Nucleus accumbens (tissue), 56 donors: ENCODE measurements around the gene TPP1.
A peak's percentile ranks its signal among the peaks of the same experiment; 100 is the strongest.

Experiments used
- DNase-seq, 56 donors: peaks; one replicate each; lab custom pipeline; 2025; lab: John Stamatoyannopoulos, UW

TPP1 gene

GRCh38 chr11:6648501-6648900 lies 29.3 kb upstream of the TPP1 start:
- no peak for DNase-seq

- DNase-seq = no peak
Observed at GRCh38 chr11:6647836-6648235, 28.6 kb upstream of the TPP1 start.

DNA sequence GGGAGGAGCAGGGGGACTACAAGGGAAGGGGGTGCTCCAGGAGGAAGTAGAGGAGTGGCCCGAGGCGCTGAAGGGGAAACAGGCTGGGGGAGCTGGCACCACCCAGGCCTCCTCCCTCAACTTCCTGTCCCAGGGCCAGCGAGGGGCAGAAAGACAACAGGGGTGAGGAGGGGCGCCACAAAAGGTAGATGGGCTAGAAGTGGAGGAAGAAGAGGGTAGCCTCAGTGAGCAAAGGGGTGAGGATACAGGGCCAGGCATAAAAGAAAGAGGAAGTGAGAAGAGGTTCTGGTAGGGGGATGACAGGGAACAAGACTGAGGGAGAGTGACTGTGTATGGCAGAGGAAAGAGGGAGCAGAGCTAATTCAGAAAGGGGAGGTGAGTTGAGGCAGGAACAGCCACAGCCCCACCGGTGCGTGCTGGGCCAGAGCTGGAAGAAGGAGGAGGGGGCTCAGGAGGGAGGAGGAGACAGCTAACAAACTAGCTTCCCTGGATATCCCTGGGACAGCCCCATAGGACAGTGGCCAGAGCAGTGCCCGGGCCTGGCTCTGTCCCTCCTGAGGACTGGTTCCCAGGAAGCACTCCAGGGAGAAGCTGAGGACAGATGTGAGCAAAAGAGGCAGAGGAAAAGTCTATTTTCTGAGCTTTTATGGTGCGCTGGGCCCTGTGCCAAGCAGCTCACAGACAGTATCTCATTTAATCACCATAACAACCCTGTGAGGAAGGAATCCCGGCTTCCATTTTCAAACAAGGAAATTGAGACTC lies 27.9 kb upstream of the TPP1 start:
- peak in 1 of 56 donors; percentile 13 for DNase-seq

- no peak for DNase-seq
Observed at GRCh38 chr11:6646576-6646917, 27.3 kb upstream of the TPP1 start.

- DNase-seq = no peak
Observed at GRCh38 chr11:6646071-6646470, 26.8 kb upstream of the TPP1 start.

DNA sequence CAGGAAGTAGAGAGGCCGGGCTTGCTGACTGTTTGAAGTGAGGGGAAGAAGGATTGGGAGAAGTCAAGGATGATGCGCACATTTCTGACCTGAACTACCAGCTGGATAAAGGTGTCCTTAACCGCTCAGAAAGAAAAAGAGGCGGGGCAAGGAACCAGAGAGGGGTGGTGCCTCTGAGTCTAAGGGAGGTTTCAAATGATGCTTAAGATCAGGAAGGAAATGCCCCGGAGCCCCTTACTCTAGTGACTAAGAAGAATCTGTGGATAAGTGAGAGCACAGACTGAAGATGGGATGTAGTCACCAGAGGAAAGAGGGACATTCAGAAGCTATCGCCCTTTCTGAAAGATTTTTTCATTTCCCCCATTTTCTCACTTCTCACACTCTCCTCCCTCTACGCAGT lies 23.7 kb upstream of the TPP1 start:
- DNase-seq = no peak

- DNase-seq = peak in 41 of 56 donors; percentile 22 to 78 (median 48)
Observed at GRCh38 chr11:6640985-6641701, 21.9 kb upstream of the TPP1 start.

- DNase-seq = no peak
Observed at GRCh38 chr11:6640036-6640984, 21.1 kb upstream of the TPP1 start.

DNA sequence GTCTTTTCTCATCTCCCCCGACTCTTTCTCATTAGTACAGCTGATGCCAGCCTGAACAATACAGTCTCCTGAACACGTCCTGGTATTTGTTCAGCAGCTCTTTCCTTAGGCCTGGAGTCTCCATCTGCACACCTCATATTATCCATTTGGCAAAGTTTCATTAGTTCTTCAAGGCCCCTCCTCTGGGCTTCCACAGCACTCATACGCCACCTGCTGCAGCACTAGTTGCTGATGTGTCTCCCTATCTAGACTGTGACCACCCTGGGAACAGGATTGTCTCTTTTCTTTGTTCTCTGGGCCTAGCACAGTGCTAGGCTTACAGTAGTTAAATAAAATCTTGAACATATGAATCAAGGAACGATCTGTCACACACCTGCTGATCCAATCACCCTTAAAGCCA lies 19.2 kb upstream of the TPP1 start:
- no peak for DNase-seq

DNA sequence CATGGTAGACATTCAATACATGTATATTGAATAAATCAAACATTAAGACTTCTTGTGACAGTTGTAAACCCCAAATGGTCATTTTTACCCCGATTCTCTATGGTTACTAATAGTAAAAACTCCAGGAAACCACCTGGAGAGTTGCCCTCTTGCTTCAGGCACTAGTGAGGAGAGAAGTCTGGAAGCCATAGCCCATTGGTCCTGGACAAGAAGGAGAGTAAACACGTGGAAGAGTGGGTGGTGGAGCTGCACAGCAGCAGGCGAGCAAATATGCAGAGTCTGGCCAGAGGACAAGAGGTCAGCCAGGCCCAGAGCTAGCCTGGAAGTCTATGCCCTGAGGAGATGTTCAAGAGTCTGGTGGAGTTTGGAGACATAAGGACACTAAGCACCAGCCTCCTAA lies 18.6 kb upstream of the TPP1 start:
- no peak for DNase-seq

DNA sequence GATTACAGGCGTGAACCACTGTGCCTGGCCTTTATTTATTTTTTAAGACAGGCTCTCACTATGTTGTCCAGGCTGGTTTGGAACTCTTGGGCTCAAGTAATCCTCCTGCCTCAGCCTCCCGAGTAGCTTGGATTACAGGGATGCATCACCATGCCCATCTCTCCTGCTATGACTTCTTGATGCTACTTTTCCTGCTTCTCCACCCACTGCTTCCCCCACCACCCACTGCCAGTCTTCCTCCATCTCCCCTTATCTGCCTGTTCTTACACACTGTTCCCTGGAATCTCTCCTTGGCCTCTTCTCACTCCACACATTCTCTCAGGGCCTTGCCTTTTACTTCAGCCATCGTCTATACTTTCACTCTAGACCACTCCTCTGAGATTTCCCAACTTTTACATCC lies 17.3 kb upstream of the TPP1 start:
- no peak for DNase-seq

DNA sequence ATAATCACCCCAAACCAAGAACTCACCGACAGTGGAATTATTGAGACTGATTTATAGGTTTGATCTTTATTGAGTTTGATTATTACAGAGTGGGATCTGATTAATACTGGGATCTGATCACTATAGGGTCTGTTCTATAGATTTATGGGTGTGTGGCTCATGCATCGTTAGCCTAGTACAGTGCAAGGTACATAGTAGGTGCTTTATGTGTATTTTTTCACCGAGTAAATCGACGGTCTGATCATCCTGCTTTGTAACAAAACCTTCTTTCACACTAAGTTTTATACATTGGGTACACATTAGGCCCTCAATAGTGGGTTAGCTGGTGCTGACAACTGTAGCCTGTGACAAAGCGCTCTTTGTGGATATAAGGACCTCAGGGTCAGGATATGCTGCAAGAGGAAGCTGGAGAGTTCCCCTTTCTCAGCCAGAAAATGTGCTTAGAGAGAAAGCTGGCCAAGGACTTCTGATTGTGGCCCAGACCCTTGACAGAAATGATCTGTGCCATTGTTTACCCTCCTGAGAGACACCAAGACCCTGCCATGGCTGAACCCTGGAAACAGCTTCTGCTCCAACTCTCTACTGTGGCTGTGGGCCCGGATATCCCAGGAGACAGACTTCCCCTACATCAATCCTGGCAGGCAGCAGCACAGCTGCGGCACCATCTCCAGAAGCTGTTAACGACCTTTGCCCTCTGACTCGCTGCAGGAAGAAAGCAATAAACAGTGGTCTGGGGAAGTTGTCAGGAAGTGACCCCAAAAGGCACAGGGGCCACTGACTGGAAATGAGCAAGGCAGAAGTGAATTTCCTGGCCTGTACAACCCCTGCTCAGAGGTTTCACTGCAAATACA lies 16.1 kb upstream of the TPP1 start:
- DNase-seq = peak in 47 of 56 donors; percentile 14 to 84 (median 50)

DNA sequence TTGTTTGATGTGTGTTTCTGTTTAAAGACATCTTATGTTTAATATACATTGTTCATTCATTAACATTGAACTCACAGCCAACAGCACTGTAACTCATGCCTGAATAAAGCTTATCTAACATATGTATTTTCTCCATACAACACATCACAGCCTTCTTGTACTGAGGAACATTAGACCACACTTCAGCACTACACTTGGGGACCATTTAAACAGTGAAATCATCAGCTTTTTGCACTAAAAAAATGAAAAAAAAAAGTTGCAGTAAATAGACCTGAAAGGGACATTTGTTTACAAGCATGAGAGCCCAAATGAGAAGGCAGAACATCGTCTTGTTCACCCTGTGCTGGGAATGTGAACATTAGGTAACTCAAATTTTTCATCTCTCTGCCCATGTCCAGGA lies 15.3 kb upstream of the TPP1 start:
- DNase-seq = no peak

GRCh38 chr11:6633422-6634408 lies 14.5 kb upstream of the TPP1 start:
- DNase-seq = no peak

GRCh38 chr11:6632116-6633073 lies 13.2 kb upstream of the TPP1 start:
- no peak for DNase-seq

- DNase-seq = no peak
Observed at GRCh38 chr11:6631361-6631890, 12.2 kb upstream of the TPP1 start.

GRCh38 chr11:6630632-6631291 lies 11.5 kb upstream of the TPP1 start:
- DNase-seq = no peak
